IMR-90 (cell line): ENCODE measurements around the gene DCAF6. TPM values are rescaled to one million over a fixed set of nuclear protein-coding genes. Genes with fewer than 3 reads are reported as not detected.

Experiments used
- ATAC-seq: fragments of 200-7000 bp; cut with Tn5 transposase; 2 replicates; pipeline ENCODE4 v1.9.1; 2020; ENCODE audit warnings: low read depth, mild to moderate bottlenecking, moderate library complexity
- BruUV-seq: library from RNA; stranded (reverse); fragments of 400-500 nt; replicated peaks from 2 replicates; lab custom pipeline; 2021; lab: Mats Ljungman, UMichigan
- CTCF ChIA-PET: fragments of 300-600 bp; formaldehyde crosslinking; extraction: SDS; loops from one replicate; lab custom pipeline; 2021; ENCODE audit warnings: antibody characterized with exemption; lab: Yijun Ruan, JAX
- POLR2A ChIA-PET: fragments of 300-600 bp; sonication (Branson Sonifier 250); formaldehyde crosslinking; loops from one replicate; lab custom pipeline; 2022; ENCODE audit warnings: antibody characterized with exemption; ENCODE audit not compliant: unreplicated experiment; lab: Charles Lee
- DNase-seq: peaks from one replicate; pipeline ENCODE4 v3.0.0; 2013
- H2AFZ ChIP-seq: replicated peaks from 2 replicates; pipeline ENCODE3; 2013; ENCODE audit warnings: low read length, mild to moderate bottlenecking; ENCODE audit not compliant: poor library complexity
- H2AK5ac ChIP-seq: 2 replicates; pipeline ENCODE4 v1.6.1; 2013; ENCODE audit warnings: low read depth, low read length, inconsistent platforms
- H2AK9ac ChIP-seq: replicated peaks from 2 replicates; pipeline ENCODE3; 2013; ENCODE audit warnings: mild to moderate bottlenecking, low read depth, low read length, moderate library complexity; ENCODE audit not compliant: poor library complexity
- H2BK120ac ChIP-seq: 2 replicates; pipeline ENCODE4 v1.6.1; 2013; ENCODE audit warnings: low read depth, low read length, inconsistent platforms
- H2BK15ac ChIP-seq: 3 replicates; pipeline ENCODE4 v1.6.1; 2013; ENCODE audit warnings: low read depth, low read length, inconsistent platforms
- H2BK20ac ChIP-seq: 2 replicates; pipeline ENCODE4 v1.6.1; 2013; ENCODE audit warnings: low read depth, mild to moderate bottlenecking, inconsistent platforms, low read length, moderate library complexity
- H2BK5ac ChIP-seq: 2 replicates; pipeline ENCODE4 v1.6.1; 2013; ENCODE audit warnings: mild to moderate bottlenecking, low read depth, low read length, inconsistent platforms; ENCODE audit not compliant: poor library complexity, severe bottlenecking
- H3K14ac ChIP-seq: replicated peaks from 2 replicates; pipeline ENCODE4 v1.6.1; 2013; ENCODE audit warnings: low read depth, low read length, inconsistent platforms
- H3K18ac ChIP-seq: 2 replicates; pipeline ENCODE4 v1.6.1; 2013; ENCODE audit warnings: low read depth, low read length, control low read depth
- H3K23ac ChIP-seq: 2 replicates; pipeline ENCODE4 v1.6.1; 2013; ENCODE audit warnings: low read depth, low read length, inconsistent platforms
- H3K27ac ChIP-seq: 2 replicates; pipeline ENCODE4 v1.5.1; 2013; ENCODE audit warnings: mild to moderate bottlenecking, control low read depth, low read length; ENCODE audit not compliant: insufficient read depth
- H3K27me3 ChIP-seq: 2 replicates; pipeline ENCODE4 v1.6.1; 2013; ENCODE audit warnings: low read length; ENCODE audit not compliant: control insufficient read depth, insufficient read depth
- H3K36me3 ChIP-seq: 2 replicates; pipeline ENCODE4 v1.6.1; 2013; ENCODE audit warnings: low read length, mixed read lengths; ENCODE audit not compliant: control insufficient read depth, insufficient read depth
- H3K4ac ChIP-seq: 2 replicates; pipeline ENCODE4 v1.6.1; 2013; ENCODE audit warnings: low read depth, low read length, inconsistent platforms
- H3K4me1 ChIP-seq: 2 replicates; pipeline ENCODE4 v1.6.1; 2013; ENCODE audit warnings: low read length, mixed read lengths; ENCODE audit not compliant: control insufficient read depth, insufficient read depth
- H3K4me2 ChIP-seq: 2 replicates; pipeline ENCODE4 v1.6.1; 2013; ENCODE audit warnings: low read depth, mild to moderate bottlenecking, control low read depth, low read length, moderate library complexity
- H3K4me3 ChIP-seq: 2 replicates; pipeline ENCODE4 v1.5.1; 2013; ENCODE audit warnings: low read depth, mild to moderate bottlenecking, control low read depth, low read length, moderate library complexity; ENCODE audit not compliant: insufficient read depth
- H3K56ac ChIP-seq: 2 replicates; pipeline ENCODE4 v1.6.1; 2013; ENCODE audit warnings: low read length, inconsistent platforms; ENCODE audit not compliant: insufficient read depth; ENCODE audit errors: extremely low read depth
- H3K79me1 ChIP-seq, 2 experiments: 2 replicates each; pipeline ENCODE4 v1.6.1; 2013; ENCODE audit warnings: low read length in 2 of 2, inconsistent platforms in 1 of 2, low read depth in 1 of 2
- H3K9ac ChIP-seq: 2 replicates; pipeline ENCODE4 v1.6.1; 2013; ENCODE audit warnings: low read depth, low read length, control low read depth
- H3K9me1 ChIP-seq: 2 replicates; pipeline ENCODE4 v1.6.1; 2013; ENCODE audit warnings: low read length, inconsistent platforms; ENCODE audit not compliant: insufficient read depth
- H3K9me3 ChIP-seq: 2 replicates; pipeline ENCODE4 v1.6.1; 2013; ENCODE audit warnings: low read length; ENCODE audit not compliant: control insufficient read depth, insufficient read depth
- H4K20me1 ChIP-seq: 2 replicates; pipeline ENCODE4 v1.6.1; 2013; ENCODE audit warnings: low read length, inconsistent platforms; ENCODE audit not compliant: insufficient read depth
- H4K5ac ChIP-seq: 2 replicates; pipeline ENCODE4 v1.6.1; 2013; ENCODE audit warnings: mild to moderate bottlenecking, low read depth, low read length, control low read depth
- H4K8ac ChIP-seq, 2 experiments: 2 replicates each; pipeline ENCODE4 v1.6.1; 2013; ENCODE audit warnings: low read depth in 2 of 2, low read length in 2 of 2, control low read depth in 1 of 2, inconsistent platforms in 1 of 2
- H4K91ac ChIP-seq: 2 replicates; pipeline ENCODE4 v1.6.1; 2013; ENCODE audit warnings: low read depth, low read length, inconsistent platforms; ENCODE audit not compliant: insufficient read depth
- BHLHE40 ChIP-seq: fragments of 150-350 bp; IDR thresholded peaks from 2 replicates; pipeline ENCODE4 v1.6.1; 2016; ENCODE audit warnings: mild to moderate bottlenecking, low read depth, low read length
- CEBPB ChIP-seq: IDR thresholded peaks from 2 replicates; pipeline ENCODE4 v1.6.1; 2012; ENCODE audit warnings: low read depth, low read length, improper control_type of control experiment
- CHD1 ChIP-seq: IDR thresholded peaks from 2 replicates; pipeline ENCODE4 v1.6.1; 2012; ENCODE audit warnings: low read depth, low read length, improper control_type of control experiment
- FOS ChIP-seq: fragments of 150-350 bp; IDR thresholded peaks from 2 replicates; pipeline ENCODE4 v1.6.1; 2016; ENCODE audit warnings: low read depth, low read length
- MAZ ChIP-seq: IDR thresholded peaks from 2 replicates; pipeline ENCODE4 v1.6.1; 2012; ENCODE audit warnings: low read depth, mild to moderate bottlenecking, low read length, improper control_type of control experiment, moderate library complexity, borderline replicate concordance
- MXI1 ChIP-seq: IDR thresholded peaks from 2 replicates; pipeline ENCODE4 v1.6.1; 2012; ENCODE audit warnings: low read depth, mild to moderate bottlenecking, low read length, moderate library complexity, borderline replicate concordance
- RAD21 ChIP-seq: IDR thresholded peaks from 2 replicates; pipeline ENCODE4 v1.6.1; 2012; ENCODE audit warnings: low read length, improper control_type of control experiment
- RFX5 ChIP-seq: IDR thresholded peaks from 2 replicates; pipeline ENCODE4 v1.8.0; 2012; ENCODE audit warnings: low read depth, mild to moderate bottlenecking, low read length, moderate library complexity
- SMC3 ChIP-seq: fragments of 150-350 bp; IDR thresholded peaks from 2 replicates; pipeline ENCODE4 v1.6.1; 2016; ENCODE audit warnings: low read depth, mild to moderate bottlenecking, antibody characterized with exemption, low read length, moderate library complexity
- WGBS, 2 experiments: methylation state at CpG; one replicate each; pipeline versions ENCODE4 v1.1.5 to v1.1.7; 2013; ENCODE audit warnings: missing lambda C conversion rate in 2 of 2; ENCODE audit not compliant: insufficient read length in 1 of 2; ENCODE audit errors: extremely low coverage in 2 of 2; 5-methylcytosine and 5-hydroxymethylcytosine counted together
- dilution Hi-C: fragments of 300-500 bp; cut with HindIII; formaldehyde crosslinking; loops from one replicate; pipeline ENCODE4 v1.14.3; 2018; ENCODE audit warnings: low sequenced_read_pairs; ENCODE audit not compliant: unreplicated experiment
- in situ Hi-C: fragments of 300-500 bp; cut with MboI; formaldehyde crosslinking; loops from 3 replicates; pipeline ENCODE4 v1.14.3; 2019; ENCODE audit warnings: low sequenced_read_pairs, inconsistent platforms, mixed read lengths
- intact Hi-C: fragments of 100-400 bp; cut with micrococcal nuclease; formaldehyde crosslinking; loops from 2 replicates; pipeline ENCODE4 v1.10.0; 2022
- polyA plus RNA-seq, 3 experiments: library from polyadenylated mRNA; depleted of rRNA; stranded (reverse); fragments of >200 nt; gene quantifications; 2 replicates each; pipeline ENCODE4 v1.2.3, GENCODE V29; 2012; ENCODE audit warnings: low replicate concordance in 1 of 3
- total RNA-seq: library from RNA; depleted of rRNA; stranded (reverse); fragments of >200 nt; gene quantifications from 2 replicates; pipeline ENCODE4 v1.2.3, GENCODE V29; 2012
- TF ChIP-seq, protein P1 (sequence below): conservative IDR thresholded peaks from 2 replicates; pipeline ENCODE4 v1.5.1; 2012; ENCODE audit warnings: mild to moderate bottlenecking, low read depth, low read length, improper control_type of control experiment

Gene DCAF6
- total and polyA plus RNA-seq, 2 of the 4 experiments (the other 2 are of a cell fraction): 60.4 to 88.7 TPM

DNA sequence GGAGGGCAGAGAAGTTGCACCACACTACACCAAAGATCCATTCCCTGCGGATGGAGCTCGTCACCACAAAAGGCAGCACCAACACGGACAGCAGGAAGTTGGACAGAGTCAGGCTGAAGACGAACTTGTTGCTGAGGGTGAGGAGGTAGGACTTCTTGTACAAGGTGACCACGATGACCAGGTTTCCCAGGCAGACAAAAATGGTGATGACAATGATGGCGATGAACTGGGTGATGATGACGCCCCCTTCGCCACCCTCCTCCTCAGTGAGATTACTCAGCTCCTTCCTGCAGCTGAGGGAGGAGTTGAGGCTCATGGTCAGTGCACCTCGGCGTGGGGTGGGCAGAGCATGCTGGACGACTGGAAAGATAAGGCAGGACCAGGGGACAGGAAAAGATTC is 168.1 kb downstream of the DCAF6 start:
- ATAC-seq: no peak
- peaks cover 18% of the 10 kb centered on the region for H3K36me3 ChIP-seq
- H3K56ac ChIP-seq: no peak overlapping the region
- TF ChIP-seq SMC3 (no peak), RAD21 (no peak), CHD1 (no peak), BHLHE40 (no peak), MAZ (no peak), RFX5 (no peak), MXI1 (no peak), FOS (no peak), CEBPB (no peak)
- TF ChIP-seq, protein P1, sequence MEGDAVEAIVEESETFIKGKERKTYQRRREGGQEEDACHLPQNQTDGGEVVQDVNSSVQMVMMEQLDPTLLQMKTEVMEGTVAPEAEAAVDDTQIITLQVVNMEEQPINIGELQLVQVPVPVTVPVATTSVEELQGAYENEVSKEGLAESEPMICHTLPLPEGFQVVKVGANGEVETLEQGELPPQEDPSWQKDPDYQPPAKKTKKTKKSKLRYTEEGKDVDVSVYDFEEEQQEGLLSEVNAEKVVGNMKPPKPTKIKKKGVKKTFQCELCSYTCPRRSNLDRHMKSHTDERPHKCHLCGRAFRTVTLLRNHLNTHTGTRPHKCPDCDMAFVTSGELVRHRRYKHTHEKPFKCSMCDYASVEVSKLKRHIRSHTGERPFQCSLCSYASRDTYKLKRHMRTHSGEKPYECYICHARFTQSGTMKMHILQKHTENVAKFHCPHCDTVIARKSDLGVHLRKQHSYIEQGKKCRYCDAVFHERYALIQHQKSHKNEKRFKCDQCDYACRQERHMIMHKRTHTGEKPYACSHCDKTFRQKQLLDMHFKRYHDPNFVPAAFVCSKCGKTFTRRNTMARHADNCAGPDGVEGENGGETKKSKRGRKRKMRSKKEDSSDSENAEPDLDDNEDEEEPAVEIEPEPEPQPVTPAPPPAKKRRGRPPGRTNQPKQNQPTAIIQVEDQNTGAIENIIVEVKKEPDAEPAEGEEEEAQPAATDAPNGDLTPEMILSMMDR: no peak
- peaks cover 4 to 12% of the 10 kb centered on the region in 2 experiments; a peak in 2 of 4 replicates for H3K79me1 ChIP-seq
- H3K4me3 ChIP-seq: no peak overlapping the region
- H2AFZ ChIP-seq: no peak overlapping the region
- intact Hi-C loops (no loop called here), in situ Hi-C loops (no loop called here), dilution Hi-C loops (no loop called here)
- no peak overlapping the region for H3K18ac ChIP-seq
- H3K27me3 ChIP-seq: no peaks in the 10 kb centered on the region
- no CpG with 5 or more reads among the region's 11 CpGs for WGBS, 2 experiments
- no peak overlapping the region for H2BK20ac ChIP-seq
- H2BK120ac ChIP-seq: no peak overlapping the region
- no peak overlapping the region for H3K4me2 ChIP-seq
- H4K5ac ChIP-seq: no peak overlapping the region
- no peak overlapping the region for H3K14ac ChIP-seq
- H3K27ac ChIP-seq: no peak overlapping the region
- no TSS peak for BruUV-seq
- H3K4me1 ChIP-seq: no peaks in the 10 kb centered on the region
- H3K23ac ChIP-seq: no peak overlapping the region
- no peak for DNase-seq
- no peak overlapping the region for H2BK15ac ChIP-seq
- no peak overlapping the region for H4K91ac ChIP-seq
- no peak overlapping the region for H2AK9ac ChIP-seq
- no peak overlapping the region for H4K8ac ChIP-seq
- ChIA-PET POLR2A (no interaction called here), CTCF (no interaction called here)
- no peak overlapping the region for H2AK5ac ChIP-seq
- no peak overlapping the region for H3K9ac ChIP-seq
- H3K9me1 ChIP-seq: peaks cover 7% of the 10 kb centered on the region; the same call in 1 of the 2 replicates
- no peak overlapping the region for H3K4ac ChIP-seq
- no peak overlapping the region for H2BK5ac ChIP-seq
- no peaks in the 10 kb centered on the region for H4K20me1 ChIP-seq
- no peaks in the 10 kb centered on the region for H3K9me3 ChIP-seq
